Activated CD4-positive, CD25-positive, alpha-beta regulatory T cell (primary cell): Measurements from ENCODE around the gene CDK5RAP1.

Experiments used
- DNase-seq, 4 experiments: peaks; one replicate each; lab custom pipeline; 2025; lab: John Stamatoyannopoulos, UW

CDK5RAP1 gene

DNA sequence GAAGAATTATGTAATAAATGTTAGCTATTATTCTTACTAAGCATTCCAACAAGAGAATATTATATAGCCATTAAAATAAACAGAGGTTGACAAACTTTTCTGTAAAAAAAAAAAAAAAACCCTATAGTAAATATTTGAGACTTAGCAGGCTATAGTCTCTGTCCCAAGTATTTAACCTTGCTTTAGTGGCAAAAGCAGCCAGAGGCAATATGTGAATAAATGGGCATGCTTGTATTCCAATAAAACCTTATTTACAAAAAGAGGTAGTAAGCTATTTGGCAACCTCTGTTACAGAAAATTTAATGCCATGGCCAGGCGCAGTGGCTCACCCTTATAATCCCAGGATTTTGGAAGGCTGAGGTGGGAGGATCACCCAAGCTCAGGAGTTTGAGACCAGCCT is 14.6 kb downstream of the CDK5RAP1 start:
- DNase-seq, result no peak

DNA sequence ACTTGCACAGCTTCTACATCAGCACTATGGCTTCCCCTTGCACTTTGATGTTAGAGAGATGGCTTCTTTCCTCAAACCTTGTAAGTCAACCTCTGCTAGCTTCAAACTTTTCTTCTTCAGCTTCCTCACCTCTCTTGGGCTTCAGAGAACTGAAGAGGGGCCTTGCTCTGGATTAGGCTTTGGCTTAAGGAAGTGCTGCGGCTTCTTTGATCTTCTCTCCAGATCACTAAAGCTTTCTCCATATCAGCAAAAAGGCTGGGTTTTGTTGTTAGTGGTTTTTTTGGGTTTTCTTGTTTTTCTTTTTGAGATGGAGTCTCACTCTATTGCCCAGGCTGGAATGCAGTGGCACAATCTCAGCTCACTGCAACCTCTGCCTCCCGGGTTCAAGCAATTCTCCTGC is 24.0 kb downstream of the CDK5RAP1 start:
- DNase-seq, result no peak

DNA sequence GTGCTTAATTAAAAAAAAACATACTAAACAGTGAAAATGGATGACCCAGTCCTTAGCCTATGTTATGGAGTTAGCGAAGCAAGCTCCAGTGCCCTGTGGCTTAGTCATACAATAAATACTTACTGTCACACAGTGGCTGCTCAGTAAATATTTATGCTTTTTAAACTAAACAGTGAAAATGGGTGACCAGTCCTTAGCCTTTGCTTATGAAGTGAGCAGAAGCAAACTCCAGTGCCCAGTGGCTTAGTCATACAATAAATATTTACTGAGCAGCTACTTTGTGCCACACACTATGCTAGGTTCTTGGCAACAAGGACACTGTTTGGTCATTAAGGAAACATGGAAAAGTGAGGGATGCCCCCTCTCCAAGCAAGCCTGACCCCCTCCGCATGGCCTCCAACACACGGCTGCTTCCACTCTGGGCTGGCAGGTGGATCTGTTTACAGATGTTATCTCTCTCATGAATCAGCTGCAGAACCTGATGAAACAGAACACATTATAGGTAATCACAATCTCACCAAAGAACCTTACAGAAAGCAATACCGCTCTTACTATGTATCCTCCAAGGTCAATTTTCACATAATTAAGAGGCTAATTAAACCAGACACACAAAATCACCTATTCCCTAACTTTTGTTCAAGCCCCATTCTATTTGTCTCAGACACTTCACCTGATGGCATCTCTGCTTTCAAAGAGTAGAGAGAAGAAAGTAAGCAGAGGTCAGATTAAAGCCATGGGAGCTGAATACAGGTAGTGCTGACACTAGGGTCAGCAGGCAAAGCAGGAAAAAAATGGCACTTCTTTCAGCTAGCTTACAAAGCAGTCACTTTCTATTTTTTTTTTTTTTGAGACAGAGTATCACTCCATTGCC is 27.3 kb downstream of the CDK5RAP1 start:
- DNase-seq, result no peak

DNA sequence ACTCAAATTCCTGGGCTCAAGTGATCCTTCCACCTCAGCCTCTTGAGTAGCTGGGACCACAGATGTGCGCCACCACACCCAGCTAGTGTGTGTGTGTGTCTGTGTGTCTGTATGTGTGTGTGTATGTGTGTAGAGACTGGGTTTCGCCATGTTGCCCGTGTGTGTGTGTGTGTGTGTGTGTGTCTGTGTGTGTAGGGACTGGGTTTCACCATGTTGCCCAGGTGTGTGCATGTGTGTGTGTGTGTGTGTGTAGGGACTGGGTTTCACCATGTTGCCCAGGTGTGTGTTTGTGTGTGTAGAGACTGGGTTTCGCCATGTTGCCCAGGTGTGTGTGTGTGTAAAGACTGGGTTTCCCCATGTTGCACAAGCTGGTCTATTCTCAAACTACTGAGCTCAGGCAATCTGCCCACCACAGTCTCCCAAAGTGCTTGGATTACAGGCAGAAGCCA is 28.3 kb downstream of the CDK5RAP1 start:
- DNase-seq, result no peak

DNA sequence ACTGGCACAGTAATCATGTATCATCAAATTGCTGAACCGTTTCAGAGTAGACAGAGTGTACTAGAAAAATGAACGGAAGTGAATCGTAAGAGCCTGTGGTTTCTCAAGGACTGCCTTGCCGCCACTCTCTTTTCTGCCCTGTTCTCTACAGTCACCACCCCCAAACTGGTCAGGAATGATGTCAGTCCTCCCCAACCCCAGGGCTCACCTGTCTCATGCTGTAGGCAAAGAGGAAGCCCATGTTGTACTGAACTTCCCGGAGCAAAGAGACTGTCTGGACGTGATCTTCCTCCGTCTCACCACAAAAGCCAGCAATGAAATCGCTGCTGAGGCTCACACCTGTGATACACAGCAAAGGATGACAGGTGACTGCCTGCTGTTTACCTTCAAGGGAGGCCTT is 31.0 kb downstream of the CDK5RAP1 start:
- no peak for DNase-seq

GRCh38 chr20:33362898-33363297 is 38.4 kb downstream of the CDK5RAP1 start:
- DNase-seq, result no peak

GRCh38 chr20:33359399-33360261 is 41.7 kb downstream of the CDK5RAP1 start:
- DNase-seq, result no peak

DNA sequence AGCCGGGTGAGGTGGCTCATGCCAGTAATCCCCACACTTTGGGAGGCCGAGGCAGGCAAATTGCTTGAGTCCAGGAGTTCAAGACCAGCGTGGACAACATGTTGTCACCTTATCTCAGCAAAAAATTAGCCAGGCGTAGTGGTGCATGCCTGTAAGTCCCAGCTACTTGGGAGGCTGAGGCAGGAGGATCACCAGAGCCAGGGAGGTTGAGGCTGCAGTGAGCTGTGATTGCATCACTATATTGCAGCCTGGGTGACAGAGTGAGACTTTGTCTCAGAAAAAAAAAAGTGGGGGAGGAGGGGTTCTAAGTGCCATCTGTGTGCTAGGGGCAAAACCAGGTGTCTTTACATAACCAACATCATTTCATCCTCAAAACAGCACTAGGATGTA is 48.3 kb downstream of the CDK5RAP1 start:
- no peak for DNase-seq

DNA sequence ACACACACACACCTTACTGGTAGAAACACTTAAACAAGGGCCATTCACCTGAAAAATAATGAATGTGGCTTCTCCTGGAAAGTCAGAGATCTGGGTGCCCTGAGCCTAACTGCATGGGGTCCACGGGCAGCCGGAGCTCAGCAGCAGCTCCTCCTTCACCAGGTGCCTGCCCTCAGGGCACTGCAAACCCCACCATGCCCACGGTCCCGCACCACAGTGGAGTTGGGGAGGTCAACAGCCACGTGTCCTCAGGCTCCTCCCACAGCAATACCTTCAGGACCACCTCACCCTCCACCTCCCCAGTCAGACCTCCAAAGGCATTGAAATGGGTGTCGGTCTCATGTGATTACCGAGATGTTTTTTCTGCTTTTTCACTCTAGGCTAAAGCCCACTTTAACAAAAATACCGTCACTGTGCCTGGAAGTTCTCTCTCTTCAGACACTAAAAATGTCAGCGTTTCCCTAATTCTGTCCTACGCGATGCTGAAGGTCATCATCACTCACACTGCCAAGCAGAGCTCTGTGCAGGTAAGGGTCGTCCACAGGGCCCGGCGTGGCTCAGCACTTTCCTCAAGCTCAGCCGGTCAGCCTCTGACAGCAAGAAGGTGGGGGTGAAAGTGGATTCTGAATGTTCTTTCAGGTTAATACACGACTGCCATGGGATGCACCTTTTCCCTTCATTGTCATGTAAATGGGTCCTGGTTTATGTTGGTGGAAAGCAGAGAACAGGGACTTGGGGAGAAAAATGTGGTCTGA is 48.9 kb downstream of the CDK5RAP1 start:
- DNase-seq, result no peak

DNA sequence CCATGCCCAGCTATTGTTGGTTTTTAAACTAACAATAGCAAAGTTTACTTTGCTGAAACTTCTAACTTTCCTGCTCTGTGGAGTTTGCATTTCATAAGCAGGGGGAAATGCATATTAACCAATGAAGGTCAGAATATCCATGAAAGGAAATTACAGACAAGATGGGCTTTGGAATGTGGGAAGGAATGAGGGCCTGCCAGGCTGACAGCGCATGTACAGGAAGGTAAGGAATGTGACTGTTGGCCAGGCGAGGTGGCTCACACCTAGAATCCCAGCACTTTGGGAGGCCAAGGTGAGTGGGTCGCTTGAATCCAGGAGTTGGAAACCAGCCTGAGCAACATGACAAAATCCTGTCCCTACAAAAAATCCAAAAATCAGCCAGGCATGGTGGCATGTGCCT is 49.6 kb downstream of the CDK5RAP1 start:
- DNase-seq, result no peak

GRCh38 chr20:33349493-33349892 is 51.8 kb downstream of the CDK5RAP1 start:
- DNase-seq, result no peak

DNA sequence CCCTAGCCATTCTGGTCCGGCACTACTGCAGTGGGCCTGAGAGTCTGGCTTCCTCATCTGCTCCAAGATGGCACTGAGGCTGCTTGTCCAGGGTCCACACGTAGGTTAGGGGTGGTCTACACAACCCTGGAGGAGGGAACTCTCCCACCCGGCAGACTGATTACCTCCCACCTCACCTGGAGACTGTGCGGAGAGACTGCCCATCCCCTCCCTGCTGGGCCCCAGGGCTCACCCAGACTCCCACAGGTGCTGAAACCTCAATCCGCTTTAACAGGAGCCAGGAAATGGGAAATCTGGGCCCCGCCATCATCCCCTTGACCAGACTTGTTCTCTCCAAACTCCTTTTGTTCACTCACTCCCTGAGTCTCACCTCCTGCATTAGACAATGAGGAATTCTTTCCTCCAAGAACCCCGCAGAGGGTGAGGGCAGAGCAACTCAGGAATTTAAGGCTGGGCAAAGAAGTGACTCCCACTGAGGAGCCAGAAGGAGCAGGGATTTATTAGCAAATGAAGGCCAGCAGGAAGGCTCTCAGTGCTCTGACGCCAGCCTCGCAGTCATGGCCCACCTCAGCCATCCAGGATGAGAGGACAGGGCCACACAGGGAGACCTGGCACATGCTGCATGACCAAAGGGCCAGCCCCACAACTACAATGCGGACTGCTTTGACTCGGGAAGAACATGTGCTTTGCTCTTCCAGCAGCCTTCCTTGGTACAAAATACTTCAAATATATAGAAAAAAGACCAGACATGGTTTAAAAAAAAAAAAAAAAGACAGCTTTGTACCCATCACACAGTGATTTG is 53.0 kb downstream of the CDK5RAP1 start:
- DNase-seq, result no peak

DNA sequence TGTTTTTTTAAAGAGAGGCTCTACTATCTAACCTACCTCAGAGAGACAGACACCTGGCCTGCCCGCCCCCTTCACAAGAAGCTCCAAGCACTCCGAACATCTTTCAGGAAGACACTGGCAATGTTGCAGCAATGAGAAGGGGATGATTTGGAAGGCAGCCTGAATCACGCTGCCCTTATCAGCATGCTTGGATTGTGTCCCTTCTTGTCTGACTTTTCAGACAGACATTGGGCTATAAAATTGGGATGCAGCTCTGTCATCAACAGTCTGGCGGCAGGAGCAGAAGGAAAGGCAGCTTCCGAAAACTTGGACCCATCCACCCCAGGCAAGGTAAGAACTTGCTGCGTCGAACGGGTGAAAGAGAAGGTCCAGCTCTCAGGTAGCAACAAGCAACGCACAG is 56.0 kb downstream of the CDK5RAP1 start:
- no peak for DNase-seq

DNA sequence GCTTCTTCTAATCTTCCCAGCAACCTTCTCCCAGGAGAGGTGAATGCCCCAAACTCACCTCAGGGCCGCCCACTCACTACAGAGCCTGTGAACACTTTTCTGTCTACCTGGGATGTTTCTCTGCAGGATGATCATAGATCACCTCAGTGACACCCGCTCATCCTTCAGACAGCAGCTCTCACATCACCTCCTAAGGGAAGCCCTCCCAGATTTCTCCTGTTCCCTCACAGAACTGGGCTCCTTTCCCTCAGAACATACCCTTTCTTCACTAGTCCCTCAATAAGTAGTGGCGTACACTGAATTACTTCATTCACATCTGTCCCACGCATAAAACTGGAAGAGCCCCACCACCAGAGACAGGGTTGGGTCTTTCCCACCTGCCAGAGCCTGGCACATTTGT is 57.8 kb downstream of the CDK5RAP1 start:
- DNase-seq, result no peak

DNA sequence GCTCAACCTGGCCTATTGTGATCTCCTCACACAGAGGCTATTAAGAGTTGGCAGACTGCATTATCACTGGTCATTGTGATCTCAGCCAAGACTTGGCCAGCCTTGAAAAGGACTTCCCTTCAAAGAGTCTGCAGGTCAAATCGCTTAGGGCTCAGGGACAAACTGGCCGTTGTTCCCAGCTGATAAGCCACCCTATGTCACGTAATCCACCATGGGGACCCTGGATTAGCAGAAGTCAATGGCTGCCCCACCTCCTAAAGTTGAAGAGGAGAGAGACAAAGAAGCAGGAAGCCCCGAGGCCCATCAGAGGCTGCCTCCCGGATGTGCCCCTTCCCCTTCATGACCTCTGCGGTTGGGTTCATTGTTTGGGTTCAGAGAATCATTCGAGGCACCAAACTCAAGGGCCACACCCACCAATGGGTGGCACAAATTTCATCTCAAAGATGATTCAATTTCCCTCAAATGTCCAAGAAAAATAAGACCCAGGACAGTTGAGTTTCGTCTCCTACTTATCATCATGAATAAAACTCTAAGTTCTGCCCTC is 61.7 kb downstream of the CDK5RAP1 start:
- DNase-seq, result no peak

GRCh38 chr20:33338467-33339258 is 62.7 kb downstream of the CDK5RAP1 start:
- no peak for DNase-seq

DNA sequence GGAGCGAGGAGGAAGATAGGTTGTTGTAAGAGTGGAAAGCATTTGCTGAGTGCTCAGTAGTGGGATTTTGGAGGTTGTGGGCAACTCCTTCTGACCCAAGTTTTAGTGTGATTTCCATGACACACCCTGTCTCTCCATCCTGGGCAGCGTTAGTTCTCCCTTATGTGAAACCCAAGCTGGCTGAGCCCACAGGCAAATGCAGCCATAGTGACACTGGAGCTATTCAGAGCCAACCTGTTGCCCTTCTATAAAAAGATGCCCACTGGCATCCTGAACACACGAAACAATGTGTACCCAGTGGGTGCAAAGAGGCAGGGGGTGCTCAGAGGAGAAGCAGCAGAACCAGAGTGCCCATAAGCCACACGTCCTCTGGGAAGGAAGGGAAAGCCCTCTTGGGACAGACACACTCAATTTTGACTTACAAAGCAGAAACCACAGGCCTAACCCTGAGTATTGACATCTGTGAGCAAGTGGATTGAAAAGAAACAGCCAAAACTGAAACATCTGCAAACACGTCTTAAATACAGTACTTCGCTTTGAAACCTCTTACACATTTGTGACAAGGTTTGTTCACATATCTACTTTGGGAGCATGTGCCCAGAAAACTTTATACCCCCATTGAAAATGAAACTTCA is 63.7 kb downstream of the CDK5RAP1 start:
- DNase-seq, result no peak

DNA sequence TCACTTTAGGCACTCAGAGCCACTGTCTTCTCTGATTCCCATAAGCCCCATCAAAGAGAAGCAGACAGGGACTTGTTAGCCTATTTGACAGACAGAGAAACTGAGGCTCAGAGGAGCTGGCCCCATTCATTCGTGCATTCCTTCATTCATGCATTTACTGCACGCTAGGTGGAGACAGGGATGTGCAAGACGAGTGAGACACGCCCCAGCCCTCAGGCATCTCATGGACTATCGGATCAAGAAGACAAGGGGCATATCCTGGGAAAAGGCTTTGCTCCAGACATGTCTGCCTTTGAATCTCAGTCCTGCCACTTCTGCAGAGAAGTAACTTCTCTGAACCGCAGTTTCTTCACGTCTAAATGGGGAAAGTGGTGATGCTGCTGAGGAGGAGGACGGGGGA is 64.2 kb downstream of the CDK5RAP1 start:
- no peak for DNase-seq

- no peak for DNase-seq
Measured at GRCh38 chr20:33336375-33336774, 64.9 kb downstream of the CDK5RAP1 start.

DNA sequence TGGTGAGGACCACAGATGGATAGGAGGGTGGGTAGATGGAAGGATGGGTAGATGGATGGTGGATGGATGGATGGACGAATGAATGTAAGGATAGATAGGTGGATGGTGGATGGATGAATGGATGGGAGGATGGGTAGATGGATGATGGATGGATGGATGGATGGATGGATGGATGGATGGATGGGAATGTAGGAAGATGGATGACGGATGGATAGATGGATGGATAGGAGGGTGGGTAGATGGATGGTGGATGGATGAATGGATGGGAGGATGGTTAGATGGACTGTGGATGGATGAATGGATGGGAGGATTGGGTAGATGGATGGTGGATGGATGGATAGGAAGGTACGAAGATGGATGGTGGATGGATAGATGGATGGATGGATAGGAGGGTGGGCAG is 67.2 kb downstream of the CDK5RAP1 start:
- DNase-seq, result no peak
